Prostate gland (tissue), 2 donors: Measurements from ENCODE around the gene FCHSD2.

Source experiments
- POLR2A ChIP-seq: fragments of 450-650 bp; IDR thresholded peaks from one replicate; pipeline ENCODE4 v1.6.1; 2016; ENCODE audit warnings: antibody characterized with exemption, mild to moderate bottlenecking
- POLR2AphosphoS5 ChIP-seq: sonication (generic); formaldehyde crosslinking; IDR thresholded peaks from one replicate; pipeline ENCODE4 v1.6.1; 2017; ENCODE audit warnings: antibody characterized with exemption
- TF ChIP-seq, protein P1 (sequence below), 4 experiments: fragments of 200-600 bp in 2 of 4; fragments of 450-650 bp in 2 of 4; sonication (generic) in 2 of 4; IDR thresholded peaks; 1 replicate in 3 of 4; 2 replicates in 1 of 4; pipeline ENCODE4 v1.5.1; 2016 to 2019; ENCODE audit warnings: antibody characterized with exemption in 4 of 4, mild to moderate bottlenecking in 2 of 4, moderate library complexity in 2 of 4

DNA sequence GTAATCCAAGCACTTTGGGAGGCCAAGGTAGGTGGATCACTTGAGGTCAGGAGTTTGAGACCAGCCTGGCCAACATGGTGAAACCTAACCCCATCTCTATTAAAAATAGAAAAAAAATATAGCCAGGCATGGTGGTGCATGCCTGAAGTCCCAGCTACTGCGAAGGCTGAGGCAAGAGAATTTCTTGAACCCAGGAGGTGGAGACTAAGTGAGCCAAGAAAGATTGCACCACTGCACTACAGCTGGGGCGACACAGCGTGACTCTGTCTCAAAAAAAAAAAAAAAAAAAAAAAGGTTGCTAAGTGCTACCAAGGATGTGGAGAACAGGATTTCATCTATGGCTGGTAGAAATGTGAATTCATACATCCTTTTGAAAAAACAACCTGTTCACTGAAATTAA is 291.3 kb downstream of the FCHSD2 start:
- no peak for TF ChIP-seq POLR2A
- TF ChIP-seq, protein P1, sequence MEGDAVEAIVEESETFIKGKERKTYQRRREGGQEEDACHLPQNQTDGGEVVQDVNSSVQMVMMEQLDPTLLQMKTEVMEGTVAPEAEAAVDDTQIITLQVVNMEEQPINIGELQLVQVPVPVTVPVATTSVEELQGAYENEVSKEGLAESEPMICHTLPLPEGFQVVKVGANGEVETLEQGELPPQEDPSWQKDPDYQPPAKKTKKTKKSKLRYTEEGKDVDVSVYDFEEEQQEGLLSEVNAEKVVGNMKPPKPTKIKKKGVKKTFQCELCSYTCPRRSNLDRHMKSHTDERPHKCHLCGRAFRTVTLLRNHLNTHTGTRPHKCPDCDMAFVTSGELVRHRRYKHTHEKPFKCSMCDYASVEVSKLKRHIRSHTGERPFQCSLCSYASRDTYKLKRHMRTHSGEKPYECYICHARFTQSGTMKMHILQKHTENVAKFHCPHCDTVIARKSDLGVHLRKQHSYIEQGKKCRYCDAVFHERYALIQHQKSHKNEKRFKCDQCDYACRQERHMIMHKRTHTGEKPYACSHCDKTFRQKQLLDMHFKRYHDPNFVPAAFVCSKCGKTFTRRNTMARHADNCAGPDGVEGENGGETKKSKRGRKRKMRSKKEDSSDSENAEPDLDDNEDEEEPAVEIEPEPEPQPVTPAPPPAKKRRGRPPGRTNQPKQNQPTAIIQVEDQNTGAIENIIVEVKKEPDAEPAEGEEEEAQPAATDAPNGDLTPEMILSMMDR (IDR thresholded peaks at IDR 0.05): no peak
- no peak for TF ChIP-seq POLR2AphosphoS5
